ENCODE measurements around the gene MCC.

GRCh38 chr5:113507601-113508000 is 19.3 kb upstream of the MCC start:
- TF ChIP-seq CTCF (IDR thresholded peaks at IDR 0.05; ENCODE audit: low read length) (no peak), EZH2 (optimal IDR thresholded peaks at IDR 0.05; ENCODE audit: low read depth, low read length) (no peak)

All from MM.1S (cell line).